GM23248 (cell line): ENCODE data around the gene ANKRD65. TPM values are rescaled to one million over a fixed set of nuclear protein-coding genes. Genes with fewer than 3 reads are reported as not detected.

Source experiments
- DNase-seq: peaks from one replicate; pipeline ENCODE4 v3.0.0-alpha.2; 2015
- H2AFZ ChIP-seq: fragments of 200-600 bp; sonication (generic); 2 replicates; pipeline ENCODE4 v1.6.1; 2016; ENCODE audit warnings: antibody characterized with exemption
- H3F3A ChIP-seq: fragments of 200-600 bp; sonication (generic); 2 replicates; pipeline ENCODE4 v1.6.1; 2016; ENCODE audit warnings: mild to moderate bottlenecking, antibody characterized with exemption, mixed run types; ENCODE audit not compliant: insufficient read depth
- H3K27ac ChIP-seq: fragments of 200-600 bp; sonication (generic); 2 replicates; pipeline ENCODE4 v1.5.1; 2016; ENCODE audit warnings: mild to moderate bottlenecking
- H3K27me3 ChIP-seq: fragments of 200-600 bp; sonication (generic); replicated peaks from 2 replicates; pipeline ENCODE4 v1.6.1; 2016; ENCODE audit warnings: mild to moderate bottlenecking; ENCODE audit not compliant: insufficient read depth
- H3K36me3 ChIP-seq: fragments of 200-600 bp; sonication (generic); 2 replicates; pipeline ENCODE4 v1.6.1; 2016; ENCODE audit warnings: low read depth, mild to moderate bottlenecking
- H3K4me1 ChIP-seq: fragments of 200-600 bp; sonication (generic); 2 replicates; pipeline ENCODE4 v1.6.1; 2016; ENCODE audit warnings: mild to moderate bottlenecking; ENCODE audit not compliant: insufficient read depth
- H3K4me2 ChIP-seq: fragments of 200-600 bp; sonication (generic); one replicate; pipeline ENCODE4 v1.6.1; 2016; ENCODE audit warnings: mild to moderate bottlenecking; ENCODE audit not compliant: unreplicated experiment
- H3K4me3 ChIP-seq: fragments of 200-600 bp; sonication (generic); 2 replicates; pipeline ENCODE4 v1.5.1; 2016; ENCODE audit warnings: mild to moderate bottlenecking
- H3K79me2 ChIP-seq: fragments of 200-600 bp; sonication (generic); 2 replicates; pipeline ENCODE4 v1.6.1; 2016; ENCODE audit warnings: mild to moderate bottlenecking; ENCODE audit not compliant: insufficient read depth
- H3K9ac ChIP-seq: fragments of 200-600 bp; sonication (generic); 2 replicates; pipeline ENCODE4 v1.6.1; 2016; ENCODE audit warnings: mild to moderate bottlenecking
- H3K9me2 ChIP-seq: fragments of 200-600 bp; sonication (generic); 2 replicates; pipeline ENCODE4 v1.6.1; 2016; ENCODE audit warnings: mixed run types, mild to moderate bottlenecking, moderate library complexity; ENCODE audit not compliant: insufficient read depth
- H3K9me3 ChIP-seq: fragments of 200-600 bp; sonication (generic); one replicate; pipeline ENCODE4 v1.6.1; 2017; ENCODE audit warnings: low read depth
- H4K20me1 ChIP-seq: fragments of 200-600 bp; sonication (generic); 2 replicates; pipeline ENCODE4 v1.6.0; 2016; ENCODE audit not compliant: insufficient read depth
- EZH2 ChIP-seq: fragments of 200-600 bp; sonication (generic); IDR thresholded peaks from 2 replicates; pipeline ENCODE4 v1.6.1; 2018; ENCODE audit warnings: antibody characterized with exemption, mild to moderate bottlenecking; ENCODE audit not compliant: insufficient read depth, poor library complexity, severe bottlenecking
- EZH2phosphoT487 ChIP-seq: fragments of 200-600 bp; sonication (generic); IDR thresholded peaks from 2 replicates; pipeline ENCODE4 v1.6.1; 2018; ENCODE audit warnings: antibody characterized with exemption, moderate library complexity, mild to moderate bottlenecking, low read depth; ENCODE audit not compliant: insufficient read depth
- WGBS, 2 experiments: methylation state at CpG; one replicate each; pipeline ENCODE4 v1.1.6; 2015 to 2017; ENCODE audit warnings: low lambda C conversion rate in 2 of 2, low coverage in 1 of 2; ENCODE audit errors: missing lambda C conversion rate in 2 of 2; 5-methylcytosine and 5-hydroxymethylcytosine counted together
- in situ Hi-C: fragments of 300-500 bp; cut with MboI; formaldehyde crosslinking; loops from 2 replicates; pipeline ENCODE4 v1.15.0; 2020
- polyA plus RNA-seq: library from polyadenylated mRNA; unstranded; fragments of >200 nt; fragmentation: Nextera tagmentation; extraction: Ambion mirVana; gene quantifications from 2 replicates; pipeline ENCODE4 v1.2.1, GENCODE V29; 2016
- total RNA-seq: library from RNA; depleted of rRNA; stranded (reverse); fragments of >200 nt; shearing (Covaris generic); gene quantifications from 2 replicates; pipeline ENCODE4 v1.2.3, GENCODE V29; 2014

Gene ANKRD65
- total and polyA plus RNA-seq, 2 experiments from 2014 or later: 0.44 to 0.97 TPM

DNA sequence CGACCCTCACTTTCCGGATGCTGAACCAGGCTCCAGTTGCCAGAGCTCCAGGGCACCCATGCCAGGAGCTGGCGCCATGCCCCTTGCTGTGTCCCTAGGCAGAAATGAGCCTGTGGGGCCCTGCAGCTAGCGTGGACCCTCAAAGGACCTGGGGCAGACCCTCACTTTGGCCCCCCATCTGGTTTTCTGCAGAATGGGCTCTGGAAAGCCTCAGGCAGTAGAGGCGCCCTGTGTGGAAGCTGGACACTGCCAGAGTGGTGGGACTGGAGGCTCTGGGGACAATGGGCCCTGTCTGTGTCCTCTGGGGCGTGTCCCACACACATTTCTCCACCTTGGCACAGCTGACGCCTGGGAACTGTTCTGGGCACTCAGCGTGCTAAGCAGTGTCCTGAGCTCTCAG, 39.8 kb downstream of the ANKRD65 start:
- H3K36me3 ChIP-seq: peaks cover 8% of the 10 kb centered on the region; the same call in 1 of the 2 replicates

DNA sequence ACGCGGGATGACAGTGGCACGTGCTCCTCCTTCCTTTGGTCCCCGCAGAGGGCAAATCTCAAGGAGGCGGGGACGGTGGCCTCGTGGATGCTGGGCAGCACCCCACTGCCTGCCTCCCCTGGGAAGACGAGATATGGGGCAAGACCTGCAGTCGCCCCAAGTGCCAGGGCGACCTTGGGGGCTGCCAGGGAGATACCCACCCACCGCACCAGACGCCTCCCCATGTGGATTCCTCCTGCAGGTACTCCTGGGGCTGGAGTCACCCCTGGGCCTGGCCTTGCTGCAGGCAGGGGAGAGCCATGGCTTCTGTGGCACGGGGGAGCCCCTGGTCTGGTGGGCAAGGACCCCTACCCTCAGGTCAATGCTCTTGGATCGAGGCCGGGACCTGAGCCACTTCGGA, 40.2 kb downstream of the ANKRD65 start:
- Histone ChIP-seq H3K9me2 (no peaks in the 10 kb centered on the region), H3K4me3 (no peak overlapping the region), H3K4me1 (0 out of 2 replicates have a peak, but pooled peaks cover 3% of the 10 kb centered on the region), H3F3A (peaks cover 17% of the 10 kb centered on the region; the same call in 1 of the 2 replicates), H3K9ac (no peak overlapping the region), H2AFZ (no peak overlapping the region), H4K20me1 (no peaks in the 10 kb centered on the region), H3K27me3 (no peaks in the 10 kb centered on the region), H3K79me2 (peaks cover 50% of the 10 kb centered on the region), H3K4me2 (no peak overlapping the region), H3K36me3 (0 out of 2 replicates have a peak, but pooled peaks cover 4% of the 10 kb centered on the region), H3K27ac (no peak overlapping the region), H3K9me3 (no peaks in the 10 kb centered on the region)
- in situ Hi-C loops: no loop called here
- DNase-seq: no peak
- 87 to 95% methylated on average over 13 to 16 of the region's 16 CpGs for WGBS, 2 experiments
- TF ChIP-seq EZH2 (no peak), EZH2phosphoT487 (no peak)

More for the DNA sequence above, 39.8 kb downstream of the ANKRD65 start:
- Histone ChIP-seq H3K9ac (no peak overlapping the region), H3K9me3 (no peaks in the 10 kb centered on the region), H3K4me2 (no peak overlapping the region), H3K4me3 (no peak overlapping the region), H2AFZ (no peak overlapping the region), H3K27me3 (no peaks in the 10 kb centered on the region), H3K27ac (no peak overlapping the region), H3F3A (peaks cover 13% of the 10 kb centered on the region; the same call in 1 of the 2 replicates), H4K20me1 (no peaks in the 10 kb centered on the region), H3K4me1 (no peaks in the 10 kb centered on the region), H3K79me2 (peaks cover 50% of the 10 kb centered on the region), H3K9me2 (no peaks in the 10 kb centered on the region)
- DNase-seq: no peak
- in situ Hi-C loops: no loop called here
- TF ChIP-seq EZH2 (no peak), EZH2phosphoT487 (no peak)
- WGBS, 2 experiments: 77 to 90% methylated on average over 5 to 8 of the region's 8 CpGs

DNA sequence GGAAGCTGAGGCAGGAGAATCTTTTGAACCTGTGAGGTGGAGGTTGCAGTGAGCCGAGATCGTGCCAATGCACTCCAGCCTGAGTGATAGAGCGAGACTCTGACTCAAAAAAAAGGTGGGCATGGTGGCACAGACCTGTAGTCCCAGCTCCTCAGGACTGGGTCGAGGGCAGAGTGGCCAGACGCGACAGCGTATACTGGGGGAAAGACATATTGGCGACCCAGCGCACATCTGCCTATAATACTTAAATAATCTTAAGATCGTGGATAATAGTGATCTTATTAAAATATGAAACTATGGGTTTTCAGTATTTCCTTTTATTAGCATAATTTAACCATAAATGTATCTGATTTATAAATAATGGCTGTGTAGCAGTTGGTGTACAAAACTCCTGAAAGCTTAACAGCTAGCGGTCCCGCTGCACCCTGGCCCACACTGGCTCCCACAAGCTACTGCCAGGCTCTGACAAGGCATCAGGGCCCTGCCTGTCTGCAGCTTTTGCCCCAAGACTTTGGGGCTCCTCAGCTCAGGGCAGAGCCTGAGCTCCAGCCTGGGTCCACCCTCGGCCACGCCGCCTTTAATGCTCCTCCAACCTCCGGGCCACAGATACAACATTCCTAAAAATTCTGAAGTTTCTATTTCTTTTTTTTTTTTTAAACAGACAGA, 43.4 kb downstream of the ANKRD65 start:
- H3K4me3 ChIP-seq: no peak overlapping the region
- no peaks in the 10 kb centered on the region for H3K9me3 ChIP-seq
- H3K4me2 ChIP-seq: no peak overlapping the region
- H3K4me1 ChIP-seq: 0 out of 2 replicates have a peak, but pooled peaks cover 4% of the 10 kb centered on the region
- 94 to 95% methylated on average over 16 of the region's 16 CpGs for WGBS, 2 experiments
- in situ Hi-C loops: no loop called here
- no peaks in the 10 kb centered on the region for H3K27me3 ChIP-seq
- no peaks in the 10 kb centered on the region for H3K9me2 ChIP-seq
- H3K9ac ChIP-seq: no peak overlapping the region
- no peaks in the 10 kb centered on the region for H4K20me1 ChIP-seq
- peaks cover 44% of the 10 kb centered on the region for H3K79me2 ChIP-seq
- no peak overlapping the region for H3K27ac ChIP-seq
- H3K36me3 ChIP-seq: no peaks in the 10 kb centered on the region
- peaks cover 18% of the 10 kb centered on the region; the same call in 1 of the 2 replicates for H3F3A ChIP-seq
- DNase-seq: no peak
- H2AFZ ChIP-seq: no peak overlapping the region
- no peak for TF ChIP-seq EZH2

DNA sequence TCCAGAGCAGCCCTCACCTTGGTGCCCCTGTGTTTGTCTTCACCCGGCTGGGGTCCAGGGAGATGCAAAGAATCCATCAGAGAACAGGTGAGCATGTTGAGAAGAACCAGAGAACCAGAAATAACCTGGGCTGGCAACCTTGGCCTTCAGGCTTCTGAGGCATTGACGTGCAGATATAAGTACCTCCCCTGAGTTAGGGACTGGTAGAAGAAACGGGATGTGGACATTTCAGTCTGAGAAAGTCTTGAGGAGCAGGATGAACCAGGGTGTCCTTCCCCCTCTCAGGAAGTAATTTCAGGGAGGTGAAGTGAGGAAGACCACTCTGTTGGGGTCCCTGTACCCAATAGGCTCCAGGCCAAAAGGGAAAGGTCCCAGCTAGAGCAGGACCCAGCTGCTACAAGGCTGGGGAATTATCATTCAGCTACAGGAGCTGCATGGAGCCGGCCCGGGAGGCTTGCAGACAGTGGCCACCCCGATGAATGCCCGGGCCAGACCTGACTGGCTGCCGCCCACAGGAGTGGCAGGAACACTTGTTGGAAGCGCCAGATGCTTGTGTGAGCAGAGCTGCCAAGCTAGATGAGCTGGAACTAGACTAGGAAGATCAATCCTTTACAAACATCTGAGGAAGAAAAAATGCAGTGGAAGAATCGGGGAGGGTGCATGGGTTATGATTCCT, 44.4 kb downstream of the ANKRD65 start:
- DNase-seq: peak; percentile 4
- Histone ChIP-seq H2AFZ (no peak overlapping the region), H3K9ac (0 out of 2 replicates have a peak overlapping the region, but pooled peaks have one; percentile 98), H3K4me3 (no peak overlapping the region), H3F3A (peaks cover 18% of the 10 kb centered on the region; the same call in 1 of the 2 replicates), H3K36me3 (no peaks in the 10 kb centered on the region), H3K79me2 (peaks cover 47% of the 10 kb centered on the region), H3K4me1 (peaks cover 9% of the 10 kb centered on the region), H3K9me3 (no peaks in the 10 kb centered on the region), H3K9me2 (no peaks in the 10 kb centered on the region), H3K27me3 (no peaks in the 10 kb centered on the region), H4K20me1 (no peaks in the 10 kb centered on the region), H3K27ac (no peak overlapping the region), H3K4me2 (no peak overlapping the region)
- 90% methylated on average over 10 of the region's 10 CpGs for WGBS, 2 experiments
- TF ChIP-seq EZH2 (no peak), EZH2phosphoT487 (no peak)
- in situ Hi-C loops: no loop called here
